Measurements from ENCODE around the gene SERTM1.

SERTM1 gene

DNA sequence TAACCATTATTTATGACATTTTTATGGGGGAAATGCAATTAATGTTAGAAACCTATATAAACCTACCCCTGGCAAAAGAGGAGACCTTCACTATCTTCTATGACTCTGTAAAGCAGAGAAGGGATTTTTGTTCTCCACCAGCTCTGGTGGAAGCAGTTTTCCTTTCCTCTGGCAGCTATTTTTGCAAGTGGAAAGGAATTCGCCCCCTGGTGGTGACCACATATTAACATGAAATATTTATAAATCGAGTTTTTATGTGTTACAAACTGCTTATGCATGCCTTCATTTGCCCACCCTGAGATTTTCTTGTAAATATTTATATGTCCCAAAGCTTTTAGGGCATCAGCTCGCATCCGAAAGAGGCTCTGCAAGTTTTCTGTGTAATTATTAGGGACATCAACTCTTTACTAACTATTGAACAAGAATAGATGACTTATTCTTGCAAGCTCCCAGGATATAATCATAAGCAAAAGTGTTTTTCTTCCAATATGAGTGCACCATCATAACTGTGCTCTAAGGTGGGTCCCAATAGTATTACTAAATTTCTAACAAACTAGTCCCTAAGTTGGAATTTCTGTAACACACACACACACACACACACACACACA, 62.4 kb downstream of the SERTM1 start:
- TF ChIP-seq, protein P1, sequence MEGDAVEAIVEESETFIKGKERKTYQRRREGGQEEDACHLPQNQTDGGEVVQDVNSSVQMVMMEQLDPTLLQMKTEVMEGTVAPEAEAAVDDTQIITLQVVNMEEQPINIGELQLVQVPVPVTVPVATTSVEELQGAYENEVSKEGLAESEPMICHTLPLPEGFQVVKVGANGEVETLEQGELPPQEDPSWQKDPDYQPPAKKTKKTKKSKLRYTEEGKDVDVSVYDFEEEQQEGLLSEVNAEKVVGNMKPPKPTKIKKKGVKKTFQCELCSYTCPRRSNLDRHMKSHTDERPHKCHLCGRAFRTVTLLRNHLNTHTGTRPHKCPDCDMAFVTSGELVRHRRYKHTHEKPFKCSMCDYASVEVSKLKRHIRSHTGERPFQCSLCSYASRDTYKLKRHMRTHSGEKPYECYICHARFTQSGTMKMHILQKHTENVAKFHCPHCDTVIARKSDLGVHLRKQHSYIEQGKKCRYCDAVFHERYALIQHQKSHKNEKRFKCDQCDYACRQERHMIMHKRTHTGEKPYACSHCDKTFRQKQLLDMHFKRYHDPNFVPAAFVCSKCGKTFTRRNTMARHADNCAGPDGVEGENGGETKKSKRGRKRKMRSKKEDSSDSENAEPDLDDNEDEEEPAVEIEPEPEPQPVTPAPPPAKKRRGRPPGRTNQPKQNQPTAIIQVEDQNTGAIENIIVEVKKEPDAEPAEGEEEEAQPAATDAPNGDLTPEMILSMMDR (conservative IDR thresholded peaks at IDR 0.05; ENCODE audit: control insufficient read depth, insufficient read depth, low read depth, low read length), result peak; percentile 61
- no peak overlapping the region for H3K4me3 ChIP-seq (ENCODE audit: control insufficient read depth, low read depth, low read length)
- DNase-seq (ENCODE audit: low read depth), result peak; percentile 67

DNA sequence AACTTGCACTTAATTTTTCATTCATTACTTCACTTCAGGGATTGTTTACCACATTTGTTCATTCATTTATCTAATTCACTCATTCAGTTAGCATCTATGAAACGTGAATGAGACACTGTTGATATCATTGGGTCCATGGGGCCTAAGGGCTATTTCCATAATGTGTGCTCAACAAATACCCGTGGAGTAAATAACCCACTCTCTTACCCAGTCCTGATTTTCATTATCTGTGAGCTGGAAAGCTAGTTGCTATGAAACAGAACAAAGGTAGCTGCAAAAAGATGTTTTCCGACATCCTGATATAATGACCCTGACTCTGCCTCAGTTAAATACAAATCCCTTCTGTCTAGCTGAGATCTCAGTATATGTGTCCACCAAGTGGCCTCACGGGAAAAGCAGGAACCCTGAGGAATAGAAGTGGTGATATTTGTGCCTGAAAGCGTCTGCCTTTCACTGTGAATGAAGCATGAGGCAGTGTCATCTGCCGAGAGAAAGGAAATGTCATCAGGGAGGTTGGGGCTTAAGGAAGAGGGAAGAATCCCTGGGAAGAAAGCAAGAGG, 63.8 kb downstream of the SERTM1 start:
- TF ChIP-seq, protein P1 (conservative IDR thresholded peaks at IDR 0.05; ENCODE audit: control insufficient read depth, insufficient read depth, low read depth, low read length), result no peak
- no peak overlapping the region for H3K4me3 ChIP-seq (ENCODE audit: control insufficient read depth, low read depth, low read length)
- DNase-seq (ENCODE audit: low read depth), result no peak

DNA sequence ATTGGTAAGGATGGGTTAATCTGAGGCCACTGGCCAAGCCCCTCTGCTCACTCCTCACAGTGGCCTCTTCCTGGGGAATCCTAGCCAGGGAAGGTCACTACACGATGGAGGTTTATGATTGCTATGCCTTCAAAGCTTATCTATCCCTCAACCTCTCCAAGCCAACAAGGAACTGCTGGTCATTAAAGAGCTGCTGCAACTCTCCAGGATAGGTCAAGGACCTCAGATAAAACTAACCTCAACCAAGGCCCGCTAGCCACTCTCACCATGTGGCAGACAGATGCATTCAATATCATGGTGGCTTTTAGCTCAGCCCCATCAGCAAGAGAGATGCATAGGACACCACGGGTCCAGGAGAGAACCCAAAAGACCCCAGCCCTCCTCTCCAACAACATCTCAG, 71.6 kb downstream of the SERTM1 start:
- TF ChIP-seq, protein P1 (conservative IDR thresholded peaks at IDR 0.05; ENCODE audit: control insufficient read depth, insufficient read depth, low read depth, low read length), result no peak
- no peak for DNase-seq (ENCODE audit: low read depth)
- no peak overlapping the region for H3K4me3 ChIP-seq (ENCODE audit: control insufficient read depth, low read depth, low read length)

DNA sequence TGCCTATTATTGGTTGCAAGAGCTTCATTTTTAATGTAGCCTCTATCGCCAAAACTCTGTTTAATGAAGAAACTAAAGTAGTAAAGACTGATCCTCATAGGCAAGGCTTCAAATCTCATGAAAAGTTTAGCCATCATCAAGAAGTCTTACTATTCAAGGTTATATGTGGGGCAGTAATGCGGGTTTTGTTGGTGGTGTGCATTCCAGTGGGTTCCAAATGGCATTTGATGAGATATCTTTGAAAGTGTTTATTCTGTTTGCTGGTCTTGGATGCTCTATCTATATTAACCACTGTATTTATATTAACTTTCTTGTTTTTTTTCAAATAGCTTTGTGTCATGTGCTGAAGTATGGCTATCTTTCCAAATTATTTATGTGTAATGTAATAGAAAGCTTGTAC, 72.2 kb downstream of the SERTM1 start:
- H3K4me3 ChIP-seq (ENCODE audit: control insufficient read depth, low read depth, low read length), result no peak overlapping the region
- TF ChIP-seq, protein P1 (conservative IDR thresholded peaks at IDR 0.05; ENCODE audit: control insufficient read depth, insufficient read depth, low read depth, low read length), result no peak
- no peak for DNase-seq (ENCODE audit: low read depth)
